Osteocyte (in vitro differentiated cells): ENCODE data around the gene CYREN. TPM values are rescaled to one million over a fixed set of nuclear protein-coding genes. Genes with fewer than 3 reads are reported as not detected.

Experiments
- DNase-seq: peaks from one replicate; pipeline ENCODE4 v3.0.0; 2021; ENCODE audit warnings: mixed read lengths; ENCODE audit not compliant: unreplicated experiment; ENCODE audit errors: extremely low spot score
- H3K27ac Mint-ChIP-seq: one replicate; pipeline ENCODE4 v1.8.0; 2021; ENCODE audit warnings: mild to moderate bottlenecking, mixed read lengths; ENCODE audit not compliant: unreplicated experiment
- H3K27me3 Mint-ChIP-seq: one replicate; pipeline ENCODE4 v1.8.0; 2021; ENCODE audit warnings: mixed read lengths; ENCODE audit not compliant: unreplicated experiment
- H3K36me3 Mint-ChIP-seq: one replicate; pipeline ENCODE4 v1.8.0; 2021; ENCODE audit warnings: mixed read lengths; ENCODE audit not compliant: unreplicated experiment
- H3K4me1 Mint-ChIP-seq: one replicate; pipeline ENCODE4 v1.8.0; 2021; ENCODE audit warnings: mixed read lengths; ENCODE audit not compliant: unreplicated experiment
- H3K4me3 Mint-ChIP-seq: one replicate; pipeline ENCODE4 v1.8.0; 2021; ENCODE audit warnings: mild to moderate bottlenecking, moderate library complexity, mixed read lengths; ENCODE audit not compliant: unreplicated experiment
- H3K9me3 Mint-ChIP-seq: one replicate; pipeline ENCODE4 v1.8.0; 2021; ENCODE audit warnings: mixed read lengths; ENCODE audit not compliant: unreplicated experiment
- long read RNA-seq: library from polyadenylated mRNA; unstranded; transcript quantifications from one replicate; pipeline ENCODE4 v2.0.0, GENCODE V29; 2021
- total RNA-seq: library from RNA; stranded (reverse); gene quantifications from 2 replicates; pipeline ENCODE4 v1.2.1, GENCODE V29; 2021
- TF ChIP-seq, protein P1 (sequence below): fragments of 200-600 bp; sonication (generic); IDR thresholded peaks from 2 replicates; pipeline ENCODE4 v1.5.0; 2021; ENCODE audit warnings: antibody characterized with exemption, mild to moderate bottlenecking, moderate library complexity

CYREN gene, protein sequence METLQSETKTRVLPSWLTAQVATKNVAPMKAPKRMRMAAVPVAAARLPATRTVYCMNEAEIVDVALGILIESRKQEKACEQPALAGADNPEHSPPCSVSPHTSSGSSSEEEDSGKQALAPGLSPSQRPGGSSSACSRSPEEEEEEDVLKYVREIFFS
- 38.6 and 39.1 TPM in 2 replicates for total RNA-seq
- long read RNA-seq, transcript CYREN-209 (4 exons, 596 nt) = minor isoform, 8 of 146 reads
- long read RNA-seq, transcript CYREN-201 (4 exons, 1,482 nt) = minor isoform, 8 of 146 reads
- long read RNA-seq, transcript CYREN-202 (4 exons, 1,738 nt) = major isoform, 47 of 146 reads
- long read RNA-seq, transcript CYREN-213 (4 exons, 1,727 nt) = minor isoform, 7 of 146 reads
- long read RNA-seq, partial matches to known transcripts = 1 of 146 reads
- long read RNA-seq, other reads (novel, unspliced or antisense) = 73 of 146 reads

DNA sequence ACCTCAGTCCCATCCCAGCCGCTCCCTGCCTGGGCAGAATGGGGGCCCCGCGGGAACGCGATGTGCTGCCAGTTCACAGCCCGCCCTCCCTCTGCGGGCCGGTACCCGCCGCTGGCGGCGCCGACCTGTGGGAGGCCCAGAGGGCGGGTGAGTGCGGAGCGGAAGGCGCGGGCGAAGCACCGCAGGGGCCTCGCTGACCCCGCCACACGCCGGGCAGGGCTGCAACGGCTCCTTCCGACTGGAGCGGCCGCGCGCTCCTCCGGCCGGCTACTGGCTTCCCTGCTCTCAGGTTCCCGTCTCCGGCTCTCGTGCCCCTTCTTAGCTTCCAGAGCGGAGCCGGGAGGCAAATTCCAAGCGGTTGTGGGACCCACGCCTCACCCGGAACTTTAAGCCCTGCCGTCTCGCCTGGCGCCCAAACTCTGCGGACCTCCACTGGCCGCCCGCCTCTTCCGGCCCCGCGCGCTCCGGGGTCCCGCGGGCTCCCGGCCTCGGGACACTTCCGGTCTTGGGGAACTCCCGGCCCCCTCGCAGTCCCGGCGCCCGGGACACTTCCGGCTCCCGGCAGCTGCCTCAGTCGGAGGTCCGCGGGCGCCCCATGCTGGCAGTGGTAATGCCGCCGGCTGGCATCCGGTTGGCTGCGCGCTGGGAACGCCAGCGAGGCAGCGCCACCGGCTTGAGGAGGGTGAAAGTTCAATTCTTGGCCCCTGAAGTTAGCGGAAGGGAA is at the start of gene CYREN:
Gene CYREN (minus strand): TSS at position 434 of the 724 bp plus-strand sequence. CDS start 1,785 bp downstream, outside the sequence.
- no peaks in the 10 kb centered on the region for H3K27me3 Mint-ChIP-seq
- TF ChIP-seq, protein P1, sequence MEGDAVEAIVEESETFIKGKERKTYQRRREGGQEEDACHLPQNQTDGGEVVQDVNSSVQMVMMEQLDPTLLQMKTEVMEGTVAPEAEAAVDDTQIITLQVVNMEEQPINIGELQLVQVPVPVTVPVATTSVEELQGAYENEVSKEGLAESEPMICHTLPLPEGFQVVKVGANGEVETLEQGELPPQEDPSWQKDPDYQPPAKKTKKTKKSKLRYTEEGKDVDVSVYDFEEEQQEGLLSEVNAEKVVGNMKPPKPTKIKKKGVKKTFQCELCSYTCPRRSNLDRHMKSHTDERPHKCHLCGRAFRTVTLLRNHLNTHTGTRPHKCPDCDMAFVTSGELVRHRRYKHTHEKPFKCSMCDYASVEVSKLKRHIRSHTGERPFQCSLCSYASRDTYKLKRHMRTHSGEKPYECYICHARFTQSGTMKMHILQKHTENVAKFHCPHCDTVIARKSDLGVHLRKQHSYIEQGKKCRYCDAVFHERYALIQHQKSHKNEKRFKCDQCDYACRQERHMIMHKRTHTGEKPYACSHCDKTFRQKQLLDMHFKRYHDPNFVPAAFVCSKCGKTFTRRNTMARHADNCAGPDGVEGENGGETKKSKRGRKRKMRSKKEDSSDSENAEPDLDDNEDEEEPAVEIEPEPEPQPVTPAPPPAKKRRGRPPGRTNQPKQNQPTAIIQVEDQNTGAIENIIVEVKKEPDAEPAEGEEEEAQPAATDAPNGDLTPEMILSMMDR = peak; percentile 67
- H3K27ac Mint-ChIP-seq = peak within 1 kb of the TSS; percentile 99
- peak; percentile 97 for DNase-seq
- H3K4me3 Mint-ChIP-seq = peak within 1 kb of the TSS; percentile 86
- H3K4me1 Mint-ChIP-seq = peaks cover 28% of the 10 kb centered on the region
- H3K9me3 Mint-ChIP-seq = no peaks in the 10 kb centered on the region
- H3K36me3 Mint-ChIP-seq = peaks cover 28% of the 10 kb centered on the region

DNA sequence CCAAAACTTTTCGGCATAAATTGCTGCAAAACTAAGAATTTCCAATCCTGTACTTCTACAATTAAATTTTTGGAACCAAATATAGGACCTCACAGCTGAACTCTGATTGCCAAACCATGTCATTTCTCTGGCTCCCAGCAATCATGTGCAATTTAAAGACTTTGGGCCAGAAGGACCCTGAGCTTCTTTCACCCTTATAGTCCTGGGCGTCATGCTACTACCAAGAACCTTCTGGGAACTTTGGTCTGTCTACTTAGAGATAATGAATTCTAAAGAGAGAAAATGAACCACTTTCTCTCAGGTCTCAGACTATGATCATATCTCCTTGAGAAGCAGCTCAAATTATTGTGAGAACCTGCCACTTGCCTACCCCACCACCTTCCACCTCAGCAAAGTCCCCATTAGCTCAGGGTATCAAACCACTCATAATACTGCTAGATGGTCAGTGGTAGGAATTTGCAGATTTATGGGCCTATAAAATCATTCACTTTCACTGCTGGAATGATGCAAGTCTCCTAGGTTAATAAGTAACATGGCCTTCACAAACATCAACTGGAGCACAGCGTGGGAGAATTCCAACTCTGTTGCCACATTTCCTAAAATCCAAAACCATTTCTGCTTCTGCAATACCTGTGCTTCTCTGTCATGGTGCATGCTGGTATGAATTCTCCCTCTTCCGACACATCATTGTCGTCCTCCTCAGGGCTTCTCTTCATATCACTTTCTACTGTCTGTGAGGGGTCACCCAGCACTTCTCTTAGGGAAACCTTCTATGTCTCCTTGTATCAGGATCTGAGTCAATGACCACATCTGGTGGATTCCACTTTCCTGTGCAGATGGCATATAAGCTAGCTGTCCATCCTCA is 47.4 kb upstream of the CYREN start:
- no peak for DNase-seq
- Mint-ChIP-seq H3K27ac (no peak overlapping the region), H3K4me3 (no peak overlapping the region), H3K27me3 (peaks cover 21% of the 10 kb centered on the region), H3K9me3 (no peaks in the 10 kb centered on the region), H3K36me3 (no peaks in the 10 kb centered on the region), H3K4me1 (no peaks in the 10 kb centered on the region)
- TF ChIP-seq, protein P1 = no peak

DNA sequence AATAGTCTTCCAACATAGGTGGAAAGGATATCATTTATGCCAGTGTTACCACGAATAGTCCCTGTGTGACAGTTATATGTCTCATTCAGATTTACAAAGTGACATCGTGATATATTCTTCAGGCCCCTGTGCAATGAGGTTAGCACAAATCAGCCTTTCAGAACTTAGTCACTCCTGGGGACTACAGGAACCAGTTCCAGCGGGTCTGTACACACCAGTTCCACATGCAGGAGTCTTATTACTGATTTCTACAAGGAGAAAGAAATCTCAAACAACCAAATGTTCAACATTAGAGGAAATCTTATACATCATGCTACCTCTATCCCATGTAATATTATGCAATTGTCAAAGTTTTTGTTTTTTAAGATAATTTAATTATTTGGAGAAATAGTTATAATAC is 45.2 kb upstream of the CYREN start:
- TF ChIP-seq, protein P1 = no peak
- peaks cover 7% of the 10 kb centered on the region for H3K27me3 Mint-ChIP-seq
- no peak overlapping the region for H3K27ac Mint-ChIP-seq
- H3K36me3 Mint-ChIP-seq = no peaks in the 10 kb centered on the region
- H3K4me3 Mint-ChIP-seq = no peak overlapping the region
- no peak for DNase-seq
- no peaks in the 10 kb centered on the region for H3K9me3 Mint-ChIP-seq
- peaks cover 5% of the 10 kb centered on the region for H3K4me1 Mint-ChIP-seq

DNA sequence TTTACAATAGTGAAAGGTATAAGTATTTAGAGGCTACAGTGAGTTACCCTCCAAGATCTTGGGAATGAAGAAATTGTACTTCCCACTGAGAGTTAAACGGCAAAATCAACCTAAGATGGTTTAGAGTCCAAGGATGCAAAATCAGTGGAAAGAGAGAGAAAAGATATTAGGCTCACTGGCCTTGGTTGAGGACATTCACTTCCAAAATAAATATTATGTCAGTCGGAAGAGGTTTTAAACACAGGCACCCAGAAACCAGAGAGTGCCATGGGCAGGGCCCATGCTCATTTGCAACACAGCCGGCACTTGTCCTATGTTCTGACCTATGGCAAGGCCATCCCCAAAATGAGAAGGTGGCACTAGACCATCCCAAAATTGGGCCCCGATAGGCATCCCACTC is 44.7 kb upstream of the CYREN start:
- Mint-ChIP-seq H3K9me3 (no peaks in the 10 kb centered on the region), H3K4me3 (no peak overlapping the region), H3K27ac (no peak overlapping the region), H3K4me1 (peaks cover 6% of the 10 kb centered on the region), H3K36me3 (no peaks in the 10 kb centered on the region), H3K27me3 (peaks cover 2% of the 10 kb centered on the region)
- no peak for DNase-seq
- TF ChIP-seq, protein P1 = no peak
